ENCODE measurements around the gene NT5C1B.

DNA sequence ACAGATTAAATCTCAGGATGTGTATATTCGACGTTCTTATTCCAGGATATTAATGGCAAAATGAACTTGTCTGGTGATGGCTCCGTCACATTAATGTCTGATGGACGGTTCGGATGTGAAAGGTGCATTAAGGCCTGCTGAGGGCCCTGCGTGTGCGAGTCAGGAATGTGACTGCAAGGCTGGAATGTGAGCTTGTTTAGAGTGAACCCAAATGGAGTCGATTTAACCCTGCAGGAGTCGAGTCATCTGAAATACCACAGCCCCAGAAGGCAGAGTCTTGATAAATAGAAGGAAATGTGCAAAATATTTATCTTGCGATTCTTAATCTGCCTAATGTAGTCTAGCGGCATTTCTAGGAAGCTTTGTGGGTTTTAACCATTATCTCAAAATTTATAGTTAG lies 73.3 kb downstream of the NT5C1B start:
- TF ChIP-seq, protein P1, sequence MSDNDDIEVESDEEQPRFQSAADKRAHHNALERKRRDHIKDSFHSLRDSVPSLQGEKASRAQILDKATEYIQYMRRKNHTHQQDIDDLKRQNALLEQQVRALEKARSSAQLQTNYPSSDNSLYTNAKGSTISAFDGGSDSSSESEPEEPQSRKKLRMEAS (IDR thresholded peaks at IDR 0.05), result no peak
- TF ChIP-seq TEAD4 (IDR thresholded peaks at IDR 0.05) (no peak), RAD21 (IDR thresholded peaks at IDR 0.05; ENCODE audit: low read depth) (no peak), EP300 (IDR thresholded peaks at IDR 0.05; ENCODE audit: borderline replicate concordance) (no peak)
- TF ChIP-seq, protein P2, sequence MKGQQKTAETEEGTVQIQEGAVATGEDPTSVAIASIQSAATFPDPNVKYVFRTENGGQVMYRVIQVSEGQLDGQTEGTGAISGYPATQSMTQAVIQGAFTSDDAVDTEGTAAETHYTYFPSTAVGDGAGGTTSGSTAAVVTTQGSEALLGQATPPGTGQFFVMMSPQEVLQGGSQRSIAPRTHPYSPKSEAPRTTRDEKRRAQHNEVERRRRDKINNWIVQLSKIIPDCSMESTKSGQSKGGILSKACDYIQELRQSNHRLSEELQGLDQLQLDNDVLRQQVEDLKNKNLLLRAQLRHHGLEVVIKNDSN (IDR thresholded peaks at IDR 0.05), result no peak
